IPS DF 4.7 (cell line): ENCODE data around the gene FREM1.
"Not testable (repeated sequence)": the region's sequence is repeated elsewhere in the genome, so short reads cannot be mapped to it uniquely, and the experiment has no call there.

Source experiments
- DNase-seq: peaks from one replicate; pipeline ENCODE4 v3.0.0-alpha.2; 2013; ENCODE audit warnings: low spot score; ENCODE audit errors: extremely low read depth

Gene FREM1, protein sequence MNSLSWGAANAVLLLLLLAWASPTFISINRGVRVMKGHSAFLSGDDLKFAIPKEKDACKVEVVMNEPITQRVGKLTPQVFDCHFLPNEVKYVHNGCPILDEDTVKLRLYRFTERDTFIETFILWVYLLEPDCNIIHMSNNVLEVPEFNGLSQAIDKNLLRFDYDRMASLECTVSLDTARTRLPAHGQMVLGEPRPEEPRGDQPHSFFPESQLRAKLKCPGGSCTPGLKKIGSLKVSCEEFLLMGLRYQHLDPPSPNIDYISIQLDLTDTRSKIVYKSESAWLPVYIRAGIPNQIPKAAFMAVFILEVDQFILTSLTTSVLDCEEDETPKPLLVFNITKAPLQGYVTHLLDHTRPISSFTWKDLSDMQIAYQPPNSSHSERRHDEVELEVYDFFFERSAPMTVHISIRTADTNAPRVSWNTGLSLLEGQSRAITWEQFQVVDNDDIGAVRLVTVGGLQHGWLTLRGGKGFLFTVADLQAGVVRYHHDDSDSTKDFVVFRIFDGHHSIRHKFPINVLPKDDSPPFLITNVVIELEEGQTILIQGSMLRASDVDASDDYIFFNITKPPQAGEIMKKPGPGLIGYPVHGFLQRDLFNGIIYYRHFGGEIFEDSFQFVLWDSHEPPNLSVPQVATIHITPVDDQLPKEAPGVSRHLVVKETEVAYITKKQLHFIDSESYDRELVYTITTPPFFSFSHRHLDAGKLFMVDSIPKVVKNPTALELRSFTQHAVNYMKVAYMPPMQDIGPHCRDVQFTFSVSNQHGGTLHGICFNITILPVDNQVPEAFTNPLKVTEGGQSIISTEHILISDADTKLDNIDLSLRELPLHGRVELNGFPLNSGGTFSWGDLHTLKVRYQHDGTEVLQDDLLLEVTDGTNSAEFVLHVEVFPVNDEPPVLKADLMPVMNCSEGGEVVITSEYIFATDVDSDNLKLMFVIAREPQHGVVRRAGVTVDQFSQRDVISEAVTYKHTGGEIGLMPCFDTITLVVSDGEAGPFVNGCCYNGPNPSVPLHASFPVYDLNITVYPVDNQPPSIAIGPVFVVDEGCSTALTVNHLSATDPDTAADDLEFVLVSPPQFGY (N-terminal part only)

DNA sequence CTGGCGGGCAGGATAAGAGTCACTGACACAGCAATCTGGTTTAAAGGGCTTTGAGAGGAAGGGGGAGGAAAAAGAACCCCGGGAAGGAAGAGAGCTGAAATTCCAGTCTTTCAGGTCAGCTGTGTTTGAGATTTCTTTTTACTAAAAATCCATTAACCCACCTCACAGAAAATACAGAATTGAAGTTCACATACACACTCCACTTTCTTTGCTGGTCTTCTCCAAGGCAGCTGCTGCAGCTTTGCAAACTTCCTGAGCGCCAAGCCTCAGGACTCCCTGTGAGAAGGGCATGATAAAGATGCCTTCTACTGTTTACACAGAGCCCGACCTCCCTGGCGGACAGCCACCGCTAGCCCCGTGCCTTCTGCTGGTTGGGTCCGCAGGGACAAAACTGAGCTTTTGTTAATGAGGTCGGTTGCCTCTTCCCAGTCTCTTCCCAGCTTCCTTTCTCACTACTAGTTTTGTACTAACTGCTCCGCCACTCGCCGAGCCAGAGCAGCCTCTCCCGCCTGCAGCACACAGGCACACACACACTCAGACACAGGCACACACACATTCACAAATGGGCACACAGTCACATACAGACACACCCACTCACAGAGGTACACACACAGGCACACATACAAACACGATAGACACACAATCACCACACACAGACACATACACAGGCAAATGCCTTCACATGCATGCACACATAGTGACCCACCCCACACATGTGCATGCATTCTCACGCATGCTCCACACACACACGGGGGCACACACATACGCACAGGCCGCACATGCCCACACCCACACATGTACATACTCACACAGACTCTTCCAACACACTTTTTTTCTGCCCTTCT is at the start of gene FREM1:
Gene FREM1 (minus strand): TSS at position 468 of the 845 bp plus-strand sequence. CDS start 41,451 bp downstream, outside the sequence.
- DNase-seq, result no peak

DNA sequence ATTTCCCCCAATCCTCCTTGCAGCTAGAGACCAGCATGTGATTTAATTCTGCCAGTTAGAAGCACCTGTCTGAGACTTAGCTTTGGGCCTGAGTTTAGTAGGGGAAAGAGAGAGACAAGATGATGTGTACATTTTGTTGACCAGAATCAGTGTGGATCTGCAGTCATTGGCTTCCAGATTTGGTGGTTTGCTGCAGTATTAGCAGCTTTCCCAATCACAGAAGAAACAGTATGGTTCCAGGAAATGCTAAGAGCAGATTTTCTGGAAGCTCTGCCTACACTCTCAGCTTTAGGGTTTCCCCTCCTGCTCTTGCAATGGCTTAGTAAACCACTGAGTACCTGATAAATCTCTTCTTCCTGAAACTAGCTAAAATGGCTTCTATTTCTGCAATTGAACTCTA is 48.8 kb upstream of the FREM1 start:
- no peak for DNase-seq

DNA sequence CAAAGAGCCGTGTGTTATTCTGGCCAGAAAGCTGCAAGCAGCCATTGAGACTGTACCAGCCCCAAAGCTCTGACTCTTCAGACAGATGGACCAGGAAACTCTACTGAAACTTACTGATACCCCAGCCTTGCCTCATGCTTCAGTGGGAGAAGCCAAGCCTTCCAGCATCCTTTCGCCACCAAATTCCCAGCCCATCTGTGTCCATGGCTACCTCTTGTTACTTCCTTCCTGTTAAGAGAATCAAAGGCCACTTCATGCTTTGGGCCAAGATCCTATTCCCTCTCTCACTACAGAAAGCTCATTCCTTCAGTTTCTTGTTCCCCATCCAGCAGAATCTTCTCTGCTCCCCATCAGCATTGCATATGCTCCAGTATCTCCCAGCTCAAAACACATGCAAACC is 46.9 kb upstream of the FREM1 start:
- no peak for DNase-seq

DNA sequence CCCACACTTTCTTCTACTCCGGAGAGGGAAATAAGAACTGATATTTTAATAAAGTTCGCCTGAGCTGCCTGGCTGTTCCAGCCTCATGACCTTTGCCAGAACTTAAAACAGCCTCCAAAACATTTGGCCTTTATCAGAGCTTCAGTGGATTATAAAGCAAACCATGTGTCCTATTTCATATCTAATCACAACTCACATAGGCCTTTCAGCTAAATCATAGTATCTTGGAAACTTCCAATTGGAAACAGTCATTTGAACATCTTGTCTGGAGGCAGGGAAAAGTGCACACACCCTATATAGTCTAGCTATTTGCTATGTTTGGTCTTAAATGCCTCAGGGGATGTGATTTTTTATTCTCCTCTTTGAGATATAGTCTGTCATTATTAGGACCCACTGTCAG is 46.0 kb upstream of the FREM1 start:
- DNase-seq, result no peak

DNA sequence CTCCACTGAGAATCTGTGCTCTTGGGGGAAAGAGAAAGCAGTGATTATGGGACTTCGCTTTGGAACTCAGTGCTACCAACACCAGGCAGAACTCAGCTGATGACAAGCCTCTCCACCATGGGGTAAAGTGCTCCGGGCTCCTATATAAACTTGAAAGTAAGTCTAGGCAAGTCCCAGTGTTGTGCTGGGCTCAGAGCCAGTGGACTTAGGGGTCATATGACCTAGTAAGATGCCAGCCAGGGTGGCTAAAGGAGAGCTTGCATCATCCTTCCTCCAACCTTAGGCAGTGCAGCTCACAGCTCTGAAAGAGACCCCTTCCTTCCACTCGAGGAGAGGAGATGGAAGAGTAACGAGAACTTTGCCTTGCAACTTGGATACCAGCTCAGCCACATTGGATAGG is 35.1 kb upstream of the FREM1 start:
- DNase-seq, result no peak

DNA sequence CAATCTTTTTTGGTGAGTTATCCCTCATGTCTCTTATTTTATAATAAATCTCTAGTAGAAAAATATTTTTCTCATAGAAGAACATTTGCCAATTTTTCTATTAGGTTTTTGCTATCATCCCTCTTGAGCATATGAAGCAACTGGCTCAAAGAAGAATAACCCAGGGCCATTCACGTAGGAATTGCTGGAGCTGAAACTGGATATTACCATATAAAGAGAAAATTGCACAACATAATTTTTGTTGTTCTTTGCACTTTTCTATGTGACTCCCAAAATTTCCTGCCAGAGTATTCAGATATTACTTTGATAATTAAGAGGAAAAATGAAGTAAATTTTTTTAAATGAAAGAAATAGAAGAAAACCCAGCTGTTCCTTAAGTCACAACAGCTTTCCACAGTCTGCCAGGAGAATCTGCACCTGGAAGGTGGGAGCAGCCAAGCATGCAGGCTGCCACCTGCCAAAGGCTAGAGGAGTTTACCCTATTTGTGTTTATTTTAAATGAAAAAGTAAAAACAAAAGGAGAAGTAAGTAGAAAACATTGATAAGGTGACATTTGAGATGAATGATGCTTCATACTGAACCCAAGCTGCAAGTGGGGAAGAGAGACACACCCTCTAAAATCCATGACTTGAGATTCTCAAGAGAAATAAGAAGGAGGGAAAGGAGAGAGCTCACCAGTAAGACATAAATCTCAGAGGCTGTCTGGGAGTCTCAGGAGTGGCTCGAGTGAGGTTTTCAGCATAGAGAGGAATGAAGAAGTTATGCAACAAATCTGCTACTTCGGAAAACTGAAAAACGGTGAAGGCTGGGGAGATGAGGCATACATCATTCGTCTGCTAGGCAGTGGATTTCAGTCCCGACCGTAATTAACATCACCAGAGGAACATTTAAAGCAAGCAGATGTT is 31.5 kb upstream of the FREM1 start:
- DNase-seq, result no peak

DNA sequence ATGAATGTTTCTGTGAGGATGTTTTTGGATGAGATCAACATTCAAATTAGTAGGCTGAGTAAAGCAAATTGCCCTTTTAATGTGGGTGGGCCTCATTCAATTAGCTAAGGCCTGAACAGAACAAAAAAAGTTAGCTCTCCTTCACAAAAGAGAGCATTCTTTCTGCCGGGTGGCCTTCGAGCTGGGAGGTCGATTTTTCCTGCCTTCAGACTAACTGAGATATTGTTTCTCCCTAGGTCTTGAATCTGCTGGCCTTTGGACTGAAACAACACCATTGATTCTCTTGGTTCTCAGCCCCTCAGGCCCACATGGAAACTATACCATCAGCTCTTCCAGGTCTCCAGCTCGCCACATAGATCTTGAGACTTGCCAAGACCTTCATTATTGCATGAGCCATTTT is 29.1 kb upstream of the FREM1 start:
- no peak for DNase-seq

DNA sequence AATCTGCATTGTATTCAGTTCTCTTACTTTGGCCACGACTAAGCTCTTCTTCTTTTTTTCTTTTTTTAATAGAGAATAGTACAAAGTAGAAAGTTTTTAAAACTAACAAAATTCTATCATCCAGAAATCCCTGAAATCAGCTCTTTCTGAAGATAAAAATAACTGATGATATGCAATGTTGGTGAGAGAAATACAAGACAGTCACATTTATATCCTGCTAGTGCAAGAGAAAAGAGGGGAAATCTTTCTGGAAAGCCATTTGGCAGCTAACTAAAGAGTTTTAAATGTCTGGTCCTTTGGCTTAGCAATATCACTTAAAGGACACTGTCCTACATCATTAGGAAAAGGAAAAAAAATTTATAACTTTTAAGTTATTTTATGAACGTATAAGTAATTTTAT is 27.0 kb upstream of the FREM1 start:
- DNase-seq, result no peak

DNA sequence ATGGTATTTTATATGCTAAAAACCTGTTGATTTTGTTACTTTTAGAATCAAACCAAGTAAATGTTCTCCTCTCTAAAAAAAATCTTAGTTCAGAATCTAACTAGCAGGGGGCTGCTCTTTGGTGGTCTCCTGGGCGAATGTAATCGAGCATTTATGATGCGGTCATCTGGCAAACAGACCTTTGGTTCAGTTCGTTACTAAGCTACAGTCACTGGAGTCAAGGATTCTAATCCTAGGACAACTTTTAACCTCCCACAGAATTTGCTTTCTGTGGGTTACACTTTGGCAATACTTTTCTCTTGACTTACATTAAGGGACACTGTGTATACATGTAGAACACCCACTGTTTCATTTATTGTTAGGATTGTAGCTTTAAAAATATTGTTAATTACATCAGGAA is 26.3 kb upstream of the FREM1 start:
- DNase-seq, result no peak

DNA sequence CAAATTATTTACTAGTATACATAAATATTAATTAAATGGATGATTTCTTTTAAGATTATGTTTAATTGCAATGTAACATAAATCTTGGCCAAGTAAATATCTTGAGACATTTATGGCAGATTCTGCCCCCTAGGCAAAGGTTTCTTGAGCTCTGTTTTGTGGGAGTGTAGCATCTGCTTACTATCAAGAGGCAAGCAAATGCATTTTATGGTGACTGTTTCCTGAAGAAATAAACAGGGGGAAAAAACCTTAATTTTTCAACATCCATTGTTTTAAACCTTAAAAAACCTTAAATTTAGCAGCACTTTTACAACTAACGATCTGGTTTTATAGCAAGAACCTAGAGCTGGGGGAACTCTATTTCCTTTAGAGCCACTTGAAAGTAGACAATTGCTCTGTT is 25.7 kb upstream of the FREM1 start:
- DNase-seq, result no peak

DNA sequence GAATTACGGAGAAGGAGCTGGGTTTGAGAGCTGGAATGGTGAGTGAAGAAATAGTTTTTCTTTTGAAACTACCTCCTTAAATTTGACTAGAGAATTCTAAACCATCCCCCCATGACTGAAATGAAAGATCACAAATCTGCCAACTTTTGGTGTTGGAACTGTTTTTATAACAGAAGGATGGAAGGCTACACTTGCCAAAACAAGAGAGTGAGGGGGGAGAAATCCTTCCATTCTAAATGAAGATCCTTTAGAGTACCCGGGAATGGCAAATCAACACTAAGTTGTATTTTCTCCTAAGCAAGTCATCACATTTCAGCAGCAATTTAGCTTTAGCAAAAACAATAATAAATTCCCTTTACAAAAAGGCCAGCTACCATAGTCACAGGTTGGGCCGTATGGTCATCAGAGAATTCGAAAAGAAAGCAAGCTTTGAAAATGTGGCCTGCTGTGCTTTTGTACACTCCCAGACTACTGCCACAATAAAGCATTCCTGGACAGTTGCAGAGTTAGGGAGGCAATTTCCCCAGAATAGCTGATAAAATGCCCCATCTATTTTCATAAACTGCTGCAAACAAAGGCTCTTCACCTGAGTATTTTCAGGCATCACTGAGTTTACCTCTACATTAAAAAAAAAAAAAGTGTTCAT is 25.0 kb upstream of the FREM1 start:
- DNase-seq, result no peak

DNA sequence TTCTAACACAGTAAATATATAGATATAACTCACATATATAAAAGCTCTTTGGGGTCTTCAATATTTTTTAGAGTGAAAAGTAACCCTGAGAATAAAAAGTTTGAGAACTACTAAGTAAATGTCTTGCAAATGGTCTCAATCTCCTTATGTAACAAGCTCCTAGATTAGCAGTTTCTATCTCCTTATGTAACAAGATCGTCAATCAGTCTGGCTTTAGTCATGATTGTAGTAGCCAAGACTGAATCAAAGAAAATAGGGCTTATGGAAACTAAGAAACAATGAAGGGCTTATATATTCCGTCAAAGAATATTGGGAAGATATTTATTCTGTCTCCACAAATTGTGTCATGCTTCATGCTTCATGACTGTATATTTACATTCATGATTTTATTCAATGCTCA is 22.4 kb upstream of the FREM1 start:
- DNase-seq, result no peak

DNA sequence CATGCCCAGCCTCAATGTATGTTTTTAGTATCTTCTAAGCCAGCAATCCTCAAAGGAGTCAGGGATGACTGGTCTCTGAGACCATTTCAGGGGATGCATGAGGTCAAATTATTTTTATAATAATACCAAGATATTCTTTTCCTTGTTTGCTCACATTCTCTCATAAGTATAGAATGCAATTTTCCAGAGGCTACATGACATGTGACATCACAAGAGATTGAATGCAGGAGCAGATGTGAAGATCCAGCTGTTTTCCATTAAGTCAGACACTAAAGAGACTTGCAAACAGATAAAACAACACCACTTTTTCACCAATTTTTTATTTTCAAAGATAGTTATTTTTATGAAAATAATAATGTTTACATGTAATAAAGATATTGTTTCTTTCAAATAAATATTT is 22.0 kb upstream of the FREM1 start:
- no peak for DNase-seq

DNA sequence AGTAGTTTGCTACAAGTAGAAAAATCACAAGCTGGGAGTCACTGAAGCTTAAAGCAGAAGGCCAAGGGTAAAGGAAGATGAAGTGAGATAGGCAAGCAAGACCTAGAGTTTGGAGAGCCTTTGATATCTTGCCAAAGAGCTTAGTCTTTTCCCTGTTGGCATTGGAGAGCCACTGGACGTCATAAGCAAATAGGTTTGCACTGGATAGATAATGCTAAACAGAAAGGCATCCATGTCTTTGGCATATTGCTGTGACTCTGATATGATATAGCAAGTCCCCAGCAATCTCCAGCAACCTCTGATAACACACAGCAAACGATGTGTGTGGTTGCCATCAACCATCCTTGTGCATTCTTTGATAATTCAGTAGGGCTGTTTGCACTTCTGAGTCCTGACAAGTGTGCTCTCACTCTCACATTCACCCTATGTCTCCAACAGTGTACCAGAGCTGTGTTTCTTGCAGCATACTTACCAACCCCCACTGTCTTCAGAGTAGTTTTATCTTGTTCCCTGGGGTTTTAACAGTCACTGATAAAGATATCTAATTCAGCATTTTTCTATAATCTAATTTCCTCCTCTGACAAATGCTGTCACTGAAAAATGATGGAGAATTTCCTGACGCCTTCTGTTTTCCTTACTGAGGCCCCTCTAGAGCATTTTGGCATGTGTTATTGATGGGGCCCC is 16.9 kb upstream of the FREM1 start:
- DNase-seq, result no peak

DNA sequence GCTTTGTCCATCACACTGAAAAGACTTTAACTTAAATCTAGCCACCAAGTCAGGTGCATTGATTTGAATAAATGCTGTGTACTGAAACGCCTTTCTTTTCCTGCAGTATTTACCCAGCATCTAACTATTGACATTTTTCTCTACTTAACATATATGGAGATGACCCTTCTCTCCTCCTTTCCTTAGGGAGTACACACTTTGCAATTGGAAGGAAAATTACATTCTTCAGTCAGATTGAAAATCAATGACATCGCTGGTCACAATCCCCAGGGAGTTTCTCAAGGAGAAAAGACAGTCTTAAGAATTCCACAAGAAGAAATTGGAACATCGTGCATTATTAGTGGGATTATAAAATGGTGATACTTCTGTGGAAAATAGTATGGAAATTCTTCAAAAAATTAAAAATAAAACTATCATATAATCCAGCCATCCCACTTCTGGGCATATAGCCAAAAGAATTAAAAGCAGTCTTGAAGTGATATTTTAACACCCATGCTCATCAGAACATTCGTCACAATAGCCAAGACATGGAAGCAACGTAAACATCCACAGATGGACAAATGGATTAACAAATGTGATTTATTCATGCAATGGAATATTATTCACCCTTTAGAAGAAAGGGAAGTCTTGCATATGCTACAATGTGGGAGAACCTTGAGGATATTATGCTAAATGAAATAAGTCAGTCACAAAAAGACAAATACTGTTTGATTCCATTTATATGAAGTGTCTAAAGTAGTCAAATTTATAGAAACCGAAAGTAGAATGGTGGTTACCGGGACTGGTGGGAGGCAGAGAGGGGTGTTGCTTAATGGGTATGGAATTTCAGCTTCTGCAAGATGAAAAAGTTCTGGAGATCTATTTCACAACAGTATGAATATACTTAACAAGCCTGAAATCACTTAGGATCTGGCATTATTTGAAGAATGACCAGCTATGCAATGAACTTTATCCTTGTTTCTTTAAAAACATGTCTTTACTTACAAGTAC is 14.3 kb upstream of the FREM1 start:
- no peak for DNase-seq

DNA sequence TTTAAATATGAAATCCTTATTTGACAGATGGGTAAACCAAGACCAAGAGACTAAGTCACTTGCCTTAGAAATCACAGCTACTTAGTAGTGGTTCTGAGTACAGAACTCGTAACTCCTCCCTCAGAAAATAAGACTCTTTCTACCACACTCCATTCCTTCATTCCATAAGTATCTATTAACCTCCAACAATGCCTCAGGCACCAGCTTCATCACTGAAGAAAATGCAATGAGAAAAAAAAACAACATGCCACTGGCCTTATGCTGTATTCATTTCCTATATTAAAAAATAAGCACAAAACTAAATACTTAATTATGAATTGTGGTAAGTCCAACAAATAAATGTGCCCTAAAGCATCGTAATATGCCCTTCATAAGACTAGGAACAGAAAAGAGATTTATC is 13.5 kb upstream of the FREM1 start:
- DNase-seq, result no peak

DNA sequence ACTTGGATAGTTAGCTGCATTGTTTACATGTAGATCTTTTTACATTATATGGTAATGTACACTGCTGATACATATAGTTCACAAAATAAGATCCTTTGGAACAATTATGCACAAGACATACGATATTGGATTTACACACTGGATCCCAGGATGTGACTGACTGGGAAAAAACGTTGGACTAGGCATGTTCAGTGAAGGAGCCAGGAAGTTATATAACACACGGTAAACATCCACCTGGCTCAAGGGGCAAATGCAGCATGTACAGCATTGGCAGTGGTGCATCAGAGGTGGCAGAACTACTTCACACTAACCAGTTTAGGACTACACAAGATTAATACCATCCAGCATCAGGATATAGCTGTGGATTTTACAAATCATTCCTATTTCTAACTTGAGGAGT is 10.6 kb upstream of the FREM1 start:
- not testable (repeated sequence) for DNase-seq

DNA sequence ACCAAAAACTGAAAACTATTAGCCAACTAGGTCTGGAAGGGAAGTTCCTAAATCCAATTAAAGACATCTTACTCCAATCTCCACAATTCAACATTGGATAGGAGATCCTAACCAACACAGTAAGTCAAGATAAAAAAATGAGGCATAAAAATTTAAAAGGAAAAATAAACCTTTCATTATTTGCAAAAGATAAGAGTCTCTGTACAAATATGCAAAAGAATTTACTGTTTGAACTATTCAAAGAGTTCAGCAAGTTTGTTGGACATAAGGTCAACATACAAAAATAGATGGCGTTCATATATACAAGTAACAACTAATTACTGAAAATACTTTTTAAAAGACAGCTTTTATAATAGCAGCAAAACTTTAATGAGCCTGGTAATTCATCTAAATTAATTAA is 3.1 kb upstream of the FREM1 start:
- no peak for DNase-seq
